Left lung (tissue), 10 donors: Measurements from ENCODE around the gene GNPTAB. TPM values are rescaled to one million over a fixed set of nuclear protein-coding genes. Genes with fewer than 3 reads are reported as not detected.

Experiments used
- ATAC-seq: fragments of 200-7000 bp; cut with Tn5 transposase; one replicate; pipeline ENCODE4 v1.9.1; 2020; ENCODE audit warnings: moderate library complexity
- DNase-seq, 4 donors: peaks; one replicate each; pipeline ENCODE4 v3.0.0-alpha.2; 2013 to 2020
- H3K27ac ChIP-seq, 2 donors: fragments of 200-600 bp; sonication (generic) in 1 of 2; one replicate each; pipeline versions ENCODE4 v1.5.0 to v1.8.0; 2020 to 2021
- H3K27me3 ChIP-seq, 2 donors: fragments of 200-600 bp; sonication (generic) in 1 of 2; one replicate each; pipeline versions ENCODE4 v1.5.0 to v1.8.0; 2020 to 2021
- H3K36me3 ChIP-seq, 2 donors: fragments of 200-600 bp; sonication (generic) in 1 of 2; one replicate each; pipeline versions ENCODE4 v1.5.0 to v1.8.0; 2020 to 2021
- H3K4me1 ChIP-seq, 2 donors: fragments of 200-600 bp; one replicate each; pipeline ENCODE4 v1.8.0; 2021
- H3K4me3 ChIP-seq, 2 donors: fragments of 200-600 bp; sonication (generic) in 1 of 2; one replicate each; pipeline versions ENCODE4 v1.5.0 to v1.8.0; 2020 to 2021; ENCODE audit warnings: mild to moderate bottlenecking in 1 of 2
- H3K9me3 ChIP-seq, 2 donors: fragments of 200-600 bp; sonication (generic) in 1 of 2; one replicate each; pipeline versions ENCODE4 v1.5.0 to v1.8.0; 2020 to 2021
- CTCF ChIP-seq, 2 donors: fragments of 200-600 bp; sonication (generic) in 1 of 2; IDR thresholded peaks; one replicate each; pipeline versions ENCODE4 v1.5.0 to v1.8.0; 2021; ENCODE audit warnings: antibody characterized with exemption in 2 of 2
- intact Hi-C, 2 donors: fragments of 100-400 bp; cut with DNase I; formaldehyde crosslinking; loops; one replicate each; pipeline versions ENCODE4 v1.11.2 to v1.14.2; 2022
- polyA plus RNA-seq, 6 donors: library from polyadenylated mRNA; unstranded; fragments of 120-200 nt; gene quantifications; one replicate each; pipeline ENCODE4 v1.2.1, GENCODE V29; 2013; ENCODE audit not compliant: insufficient read length in 6 of 6
- total RNA-seq, 2 donors: library from RNA; stranded (reverse); fragmentation: NEBNext Ultra II Directional; extraction: Animal tissue kit (Norgen Biotek cat#: 25700); gene quantifications; one replicate each; pipeline ENCODE4 v1.2.1, GENCODE V29; 2021
- donor health status: DM: no; HTN: yes; CAD: no.
- donor health status: DM: no; HTN: no; CAD: no.

The GNPTAB gene
- total and polyA plus RNA-seq, 8 donors: 42.7 to 68.9 (median 51.4) TPM

- TF ChIP-seq CTCF (IDR thresholded peaks at IDR 0.05): no peak
- peaks cover 0 to 9% of the 10 kb centered on the region in 2 donors for H3K4me1 ChIP-seq
- no peaks in the 10 kb centered on the region for H3K27me3 ChIP-seq
- intact Hi-C loops: no loop called here
- H3K36me3 ChIP-seq: peaks cover 0 to 90% of the 10 kb centered on the region in 2 donors
- H3K27ac ChIP-seq: no peak overlapping the region
- DNase-seq (no peak), ATAC-seq (peak; percentile 60)
- no peak overlapping the region for H3K4me3 ChIP-seq
- H3K9me3 ChIP-seq: no peaks in the 10 kb centered on the region
Observed at GRCh38 chr12:101747697-101748096, 83.1 kb downstream of the GNPTAB start.

- H3K27ac ChIP-seq: no peak overlapping the region
- TF ChIP-seq CTCF (IDR thresholded peaks at IDR 0.05): no peak
- intact Hi-C loops: no loop called here
- no peaks in the 10 kb centered on the region for H3K27me3 ChIP-seq
- H3K4me3 ChIP-seq: no peak overlapping the region
- H3K4me1 ChIP-seq: peaks cover 0 to 9% of the 10 kb centered on the region in 2 donors
- ATAC-seq (no peak), DNase-seq (no peak)
- peaks cover 0 to 90% of the 10 kb centered on the region in 2 donors for H3K36me3 ChIP-seq
- no peaks in the 10 kb centered on the region for H3K9me3 ChIP-seq
Observed at GRCh38 chr12:101746661-101747060, 84.1 kb downstream of the GNPTAB start.

- Histone ChIP-seq H3K4me1 (peaks cover 0 to 9% of the 10 kb centered on the region in 2 donors), H3K27me3 (no peaks in the 10 kb centered on the region), H3K4me3 (no peak overlapping the region), H3K27ac (no peak overlapping the region), H3K9me3 (no peaks in the 10 kb centered on the region), H3K36me3 (peaks cover 0 to 90% of the 10 kb centered on the region in 2 donors)
- DNase-seq (no peak), ATAC-seq (no peak)
- no peak for TF ChIP-seq CTCF (IDR thresholded peaks at IDR 0.05)
- intact Hi-C loops: no loop called here
Observed at GRCh38 chr12:101746196-101746595, 84.6 kb downstream of the GNPTAB start.

GRCh38 chr12:101745481-101745880, 85.3 kb downstream of the GNPTAB start:
- peaks cover 0 to 90% of the 10 kb centered on the region in 2 donors for H3K36me3 ChIP-seq
- no peak overlapping the region for H3K27ac ChIP-seq
- DNase-seq (no peak), ATAC-seq (no peak)
- peaks cover 0 to 9% of the 10 kb centered on the region in 2 donors for H3K4me1 ChIP-seq
- H3K27me3 ChIP-seq: no peaks in the 10 kb centered on the region
- TF ChIP-seq CTCF (IDR thresholded peaks at IDR 0.05): no peak
- intact Hi-C loops: no loop called here
- H3K9me3 ChIP-seq: no peaks in the 10 kb centered on the region
- no peak overlapping the region for H3K4me3 ChIP-seq

- TF ChIP-seq CTCF (IDR thresholded peaks at IDR 0.05): no peak
- H3K27me3 ChIP-seq: no peaks in the 10 kb centered on the region
- intact Hi-C loops: no loop called here
- H3K36me3 ChIP-seq: peaks cover 0 to 91% of the 10 kb centered on the region in 2 donors
- H3K27ac ChIP-seq: no peak overlapping the region
- no peak overlapping the region for H3K4me3 ChIP-seq
- ATAC-seq (no peak), DNase-seq (no peak)
- peaks cover 0 to 9% of the 10 kb centered on the region in 2 donors for H3K4me1 ChIP-seq
- H3K9me3 ChIP-seq: no peaks in the 10 kb centered on the region
Observed at GRCh38 chr12:101743724-101744472, 86.9 kb downstream of the GNPTAB start.
